ENCODE measurements around the gene SLC6A6. TPM values are rescaled to one million over a fixed set of nuclear protein-coding genes. Genes with fewer than 3 reads are reported as not detected.
A peak's percentile ranks its signal among the peaks of the same experiment; 100 is the strongest.
"Not testable (repeated sequence)": the region's sequence is repeated elsewhere in the genome, so short reads cannot be mapped to it uniquely, and the experiment has no call there.

Gene SLC6A6
- total RNA-seq, 1 donor from 2014 or later: 7.1 TPM

GRCh38 chr3:14397531-14397930, 4.9 kb upstream of the SLC6A6 start:
- no peak for DNase-seq (ENCODE audit: low read depth in 2 of 2)

DNA sequence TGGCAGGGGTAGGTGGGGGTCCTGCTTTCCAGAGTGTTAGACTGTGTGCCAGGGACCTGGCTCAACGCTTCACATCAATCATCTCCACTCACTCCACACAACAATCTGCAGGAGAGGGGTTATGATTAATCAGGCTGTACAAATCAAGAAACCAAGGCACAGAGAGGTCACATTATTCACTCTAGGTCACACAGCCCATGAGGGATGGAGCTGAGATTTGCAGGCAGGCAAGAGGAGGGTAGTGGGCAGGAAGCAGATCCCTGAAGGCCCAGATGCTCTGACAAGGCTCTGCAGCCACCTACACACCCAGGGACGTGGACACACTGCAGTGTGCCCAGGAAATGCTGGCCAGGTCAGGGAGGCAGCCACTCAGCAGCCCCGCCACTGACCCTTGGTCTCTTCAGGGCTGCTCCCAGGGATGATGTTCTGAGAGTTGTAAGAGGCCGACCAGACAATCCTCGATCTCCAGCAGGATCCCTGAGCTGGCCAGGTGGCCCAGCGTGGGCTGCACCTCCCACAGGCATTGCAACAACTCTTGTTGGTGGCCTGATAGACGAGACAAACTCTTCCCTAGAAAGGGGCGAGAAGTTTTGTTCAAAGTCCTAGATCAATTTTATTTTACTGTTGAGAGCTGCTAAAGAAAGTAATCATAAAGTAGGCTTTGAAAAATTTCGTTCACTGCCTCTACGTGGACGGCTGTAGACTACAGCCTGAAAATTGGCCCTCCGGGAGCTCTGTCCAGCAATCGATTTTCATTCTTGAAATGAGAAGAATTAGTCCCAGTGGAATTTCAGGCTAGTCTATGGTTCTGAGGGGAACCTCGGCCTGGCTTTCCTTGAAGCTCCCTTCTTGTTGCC, 4.2 kb upstream of the SLC6A6 start:
- no peak for DNase-seq (ENCODE audit: low read depth in 2 of 2)

DNA sequence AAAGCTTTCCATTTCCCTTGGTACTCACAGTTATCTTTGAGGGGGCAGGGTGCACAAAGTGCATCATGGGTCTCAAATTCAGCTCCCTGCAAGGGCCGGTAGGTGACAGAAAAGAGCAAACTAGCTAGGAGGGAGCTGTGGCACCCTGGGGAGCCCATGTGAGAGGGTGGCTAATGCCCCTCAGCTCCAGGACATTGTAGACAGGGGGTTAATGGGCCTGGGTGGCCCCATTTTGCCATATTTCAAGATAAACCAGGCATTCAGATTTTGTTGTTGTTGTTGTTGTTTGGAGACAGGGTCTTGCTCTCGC, 3.7 kb upstream of the SLC6A6 start:
- no peak for DNase-seq (ENCODE audit: low read depth in 2 of 2)

DNA sequence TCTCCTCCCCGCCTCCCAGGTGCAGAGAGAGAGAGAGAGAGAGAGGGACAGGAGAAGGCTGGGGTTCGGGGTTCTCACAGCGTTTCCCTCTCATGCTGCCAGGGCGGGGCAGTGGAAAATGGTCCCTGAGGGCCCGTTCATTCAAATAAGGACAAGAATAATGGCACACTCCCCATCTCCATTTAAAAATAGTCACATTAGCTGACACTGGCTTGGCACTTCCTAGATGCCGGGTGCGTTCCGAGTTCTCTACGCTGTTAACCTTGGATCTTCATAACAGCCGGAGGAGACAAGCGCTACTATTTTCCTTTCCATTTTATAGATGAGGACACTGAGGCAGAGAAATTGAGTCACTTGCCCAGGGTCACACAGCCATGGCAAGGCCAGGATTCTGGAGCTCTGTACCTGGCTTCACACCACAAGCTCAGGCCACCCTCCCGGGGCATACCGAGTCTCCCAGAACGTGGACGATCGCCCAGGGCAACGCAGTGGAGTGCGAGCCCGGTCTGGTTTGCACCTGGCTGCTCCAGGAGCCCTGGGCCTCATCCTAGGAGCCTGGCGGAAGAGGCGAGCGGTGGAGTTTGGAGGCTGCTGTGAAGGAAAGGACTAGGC, 608 bp upstream of the SLC6A6 start:
- no peak for DNase-seq (ENCODE audit: low read depth in 2 of 2)

DNA sequence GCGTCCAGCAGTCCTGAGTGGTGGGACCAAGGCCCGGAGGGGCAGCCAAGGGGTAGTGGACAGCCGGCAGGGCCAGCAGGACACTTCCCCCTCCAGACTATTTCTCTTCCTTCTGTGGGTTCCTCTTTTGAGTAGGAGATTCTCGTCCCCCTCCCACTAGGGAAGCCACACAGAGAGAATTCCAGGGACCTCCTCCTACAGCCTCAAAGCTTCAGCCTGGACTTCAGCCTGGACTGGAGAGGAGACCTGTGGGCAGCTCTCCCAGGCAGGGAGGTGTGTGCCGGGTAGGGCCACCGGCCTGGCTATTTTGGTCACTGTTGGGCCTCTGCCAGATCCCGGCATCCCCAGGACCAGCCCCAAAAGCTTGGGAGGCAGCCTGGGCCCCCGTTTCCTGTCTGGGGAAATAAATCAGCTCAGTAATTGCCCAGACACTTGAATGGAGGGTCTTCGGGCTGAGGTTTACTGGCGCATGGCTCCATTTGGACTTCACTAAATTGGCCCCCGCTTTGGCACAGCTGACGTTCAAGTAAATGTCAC, 1.3 kb downstream of the SLC6A6 start:
- no peak for DNase-seq (ENCODE audit: low read depth in 2 of 2)

- DNase-seq (ENCODE audit: low read depth in 2 of 2): no peak
These were observed 1.8 kb downstream of the SLC6A6 start for GRCh38 chr3:14404186-14404585.

- DNase-seq (ENCODE audit: low read depth in 2 of 2): no peak
These were observed 2.4 kb downstream of the SLC6A6 start for GRCh38 chr3:14404631-14405359.

DNA sequence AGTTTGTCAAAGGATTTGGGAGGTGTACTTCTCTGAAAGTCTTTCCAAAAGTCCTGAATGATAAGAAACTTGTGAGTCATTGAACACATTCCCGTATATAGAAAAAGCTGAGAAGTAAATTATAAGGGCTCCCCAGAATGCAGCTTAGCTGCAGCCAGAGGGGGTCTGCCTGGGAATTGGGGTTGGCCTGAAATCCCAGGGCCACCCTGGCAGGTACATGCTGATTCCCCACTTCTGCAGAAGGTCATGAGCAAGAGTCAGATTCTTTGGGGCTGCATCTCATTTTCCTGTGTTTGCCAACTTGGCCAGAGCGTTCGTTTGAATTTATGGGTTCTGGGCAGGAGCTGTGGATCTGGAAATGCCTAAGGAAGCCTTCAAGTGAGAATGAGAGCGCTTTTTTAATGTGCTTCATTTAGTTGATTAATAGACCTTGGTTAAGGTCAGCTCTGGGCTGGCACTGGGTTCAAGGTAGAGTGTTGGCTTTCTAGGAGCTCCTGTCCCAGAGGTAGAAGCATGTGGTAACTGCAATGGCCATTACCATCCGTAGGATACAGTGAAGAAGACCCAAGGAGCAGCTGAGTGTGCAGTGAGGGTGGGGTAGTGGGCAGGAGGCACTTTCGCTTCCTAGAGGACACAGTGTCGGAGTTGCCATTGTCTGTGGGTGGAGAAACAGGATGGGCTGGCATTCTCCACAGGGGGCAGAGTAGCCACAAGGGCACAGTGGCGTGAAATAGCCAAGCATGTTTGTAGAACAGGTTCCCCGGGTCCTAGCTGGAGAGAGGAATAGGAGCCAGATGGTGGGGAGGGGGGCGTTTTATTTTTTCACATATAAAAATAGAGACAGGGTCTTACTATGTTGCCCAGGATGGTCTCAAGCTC, 3.2 kb downstream of the SLC6A6 start:
- no peak for DNase-seq (ENCODE audit: low read depth in 2 of 2)

GRCh38 chr3:14406336-14406735, 3.9 kb downstream of the SLC6A6 start:
- DNase-seq (ENCODE audit: low read depth in 2 of 2): no peak

- DNase-seq (ENCODE audit: low read depth in 2 of 2): no peak
These were observed 4.4 kb downstream of the SLC6A6 start for GRCh38 chr3:14406766-14407165.

GRCh38 chr3:14407203-14407602, 4.8 kb downstream of the SLC6A6 start:
- DNase-seq (ENCODE audit: low read depth in 2 of 2): no peak

- DNase-seq (ENCODE audit: low read depth in 2 of 2): not testable (repeated sequence)
These were observed 7.3 kb downstream of the SLC6A6 start for GRCh38 chr3:14409779-14410063.

DNA sequence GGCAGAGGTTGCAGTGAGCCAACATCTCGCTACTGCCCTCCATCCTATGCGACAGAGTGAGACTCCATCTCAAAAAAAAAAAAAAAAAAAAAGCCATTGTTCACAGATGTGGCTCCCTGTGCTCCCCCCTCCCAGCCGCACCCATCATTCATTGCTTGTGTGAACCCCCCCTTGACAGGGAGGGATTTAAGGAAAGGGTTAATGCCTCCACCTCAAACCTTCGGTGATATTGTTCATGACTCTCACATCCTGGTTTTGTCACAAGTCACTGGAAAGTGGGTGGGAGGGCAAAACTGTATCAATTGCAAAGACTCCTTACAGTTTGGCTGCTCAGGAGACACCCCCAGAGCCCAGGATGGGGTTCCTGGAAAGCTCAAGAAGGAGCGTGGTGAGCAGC, 7.7 kb downstream of the SLC6A6 start:
- no peak for DNase-seq (ENCODE audit: low read depth in 2 of 2)

DNA sequence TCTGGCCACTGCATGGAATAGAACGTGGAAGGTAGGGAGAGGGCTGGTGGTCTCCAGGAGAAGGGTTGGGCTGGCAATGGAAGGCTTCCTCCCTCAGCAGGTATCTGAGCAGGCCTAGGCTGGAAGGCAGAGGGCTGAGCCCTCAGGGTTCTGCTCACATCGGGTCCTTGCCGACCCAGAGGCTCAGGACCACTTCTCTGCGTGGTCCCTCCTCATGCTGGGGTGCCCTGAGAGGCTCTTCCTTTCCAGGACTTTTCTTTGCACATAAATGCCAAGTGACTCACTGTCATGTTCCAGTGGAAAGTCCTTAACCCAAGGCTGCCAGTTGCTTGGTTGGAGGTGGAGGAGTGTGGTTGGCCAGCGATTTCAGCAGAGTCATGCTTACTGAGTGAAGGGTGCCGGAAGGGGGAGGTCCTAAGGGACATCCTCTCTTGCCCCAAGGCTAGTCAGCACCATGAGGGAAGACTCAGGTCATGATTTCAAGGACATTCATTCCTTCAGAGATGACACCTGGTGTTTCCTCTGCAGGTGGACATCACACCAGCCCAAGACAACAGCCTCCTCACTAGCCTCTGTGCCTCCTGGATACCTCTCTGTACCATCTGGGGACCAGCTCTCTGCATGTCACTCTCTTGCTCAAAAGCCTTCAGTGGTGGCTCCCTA, 8.2 kb downstream of the SLC6A6 start:
- peak in 1 of 2 donors; percentile 73 for DNase-seq (ENCODE audit: low read depth in 2 of 2)

DNA sequence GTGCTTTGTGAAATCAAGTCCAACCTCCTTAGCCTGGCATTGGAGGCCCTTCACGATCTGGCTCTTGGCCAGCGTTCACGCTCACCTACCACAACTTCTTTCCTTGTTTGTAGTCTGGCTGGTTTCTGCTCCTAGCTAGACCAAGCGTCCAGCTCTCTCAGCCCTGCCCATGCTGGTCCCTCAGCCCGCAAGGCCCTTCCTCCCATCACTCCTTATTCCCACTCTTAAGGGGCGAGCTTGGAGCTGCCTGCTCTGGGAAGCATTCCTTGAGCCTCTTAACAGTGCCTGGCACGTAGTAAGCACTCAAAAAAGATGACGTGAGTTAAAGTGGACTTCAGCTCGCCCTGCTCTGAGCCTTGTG, 8.7 kb downstream of the SLC6A6 start:
- no peak for DNase-seq (ENCODE audit: low read depth in 2 of 2)

- DNase-seq (ENCODE audit: low read depth in 2 of 2): no peak
These were observed 9.6 kb downstream of the SLC6A6 start for GRCh38 chr3:14411988-14412387.

DNA sequence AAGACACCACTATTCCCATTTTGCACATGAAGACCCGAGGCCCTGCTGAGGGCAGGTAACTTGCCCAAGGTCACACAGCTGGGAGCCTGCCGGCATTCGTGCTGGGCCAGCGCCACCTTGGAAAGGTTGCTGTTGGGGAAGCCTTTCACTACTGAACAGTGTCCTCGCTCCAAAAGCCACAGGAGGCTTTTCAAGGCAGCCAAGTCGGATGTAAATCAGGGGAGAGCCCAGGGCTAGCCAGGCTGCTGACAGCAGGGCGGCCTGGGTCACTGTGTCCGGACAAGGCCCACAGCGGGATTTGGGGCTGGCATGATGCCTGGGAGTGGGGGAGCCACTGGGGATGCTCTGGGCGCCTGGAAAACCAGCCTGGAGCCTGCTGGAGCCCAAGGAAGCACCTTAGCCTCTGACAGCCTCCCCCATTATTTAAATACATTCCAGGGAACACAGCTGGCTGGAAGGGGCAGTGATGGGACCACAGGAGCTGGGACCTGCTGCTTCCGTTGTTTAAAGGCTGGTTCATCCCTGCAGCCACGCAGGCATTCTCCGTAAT, 10.5 kb downstream of the SLC6A6 start:
- no peak for DNase-seq (ENCODE audit: low read depth in 2 of 2)

DNA sequence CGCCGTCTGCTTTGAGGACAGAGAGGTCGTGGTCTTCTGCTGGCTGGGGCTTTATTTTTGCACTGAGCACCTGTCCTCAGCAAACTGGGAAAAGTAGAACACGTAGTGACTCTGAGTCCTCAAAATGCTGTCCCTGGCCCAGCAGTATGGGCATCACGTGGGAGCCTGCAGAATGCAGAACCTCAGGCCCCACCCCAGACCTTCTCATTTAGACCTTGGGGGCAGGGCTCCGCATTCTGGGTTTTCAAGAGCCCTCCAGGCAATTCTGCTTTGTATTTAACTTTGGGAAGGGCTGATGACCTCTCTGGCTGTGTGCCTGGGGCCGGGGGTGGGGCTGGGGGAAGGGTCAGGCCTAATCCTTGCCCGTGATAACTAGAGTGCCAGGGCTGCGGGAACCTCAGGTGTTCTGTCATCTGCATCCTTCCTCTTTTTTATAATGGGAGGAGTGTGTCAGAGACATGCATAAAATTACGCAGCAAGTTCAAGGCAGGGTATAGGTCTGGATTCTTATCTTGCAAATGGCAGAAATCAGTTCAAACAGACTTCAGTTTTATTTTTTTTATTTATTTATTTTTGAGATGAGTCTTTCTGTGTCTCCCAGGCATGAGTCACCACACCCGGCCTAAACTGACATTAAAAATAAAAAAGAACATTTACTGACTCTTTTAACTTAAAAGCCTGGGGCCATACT, 11.1 kb downstream of the SLC6A6 start:
- DNase-seq (ENCODE audit: low read depth in 2 of 2): no peak

- no peak for DNase-seq (ENCODE audit: low read depth in 2 of 2)
These were observed 12.5 kb downstream of the SLC6A6 start for GRCh38 chr3:14414846-14415464.

DNA sequence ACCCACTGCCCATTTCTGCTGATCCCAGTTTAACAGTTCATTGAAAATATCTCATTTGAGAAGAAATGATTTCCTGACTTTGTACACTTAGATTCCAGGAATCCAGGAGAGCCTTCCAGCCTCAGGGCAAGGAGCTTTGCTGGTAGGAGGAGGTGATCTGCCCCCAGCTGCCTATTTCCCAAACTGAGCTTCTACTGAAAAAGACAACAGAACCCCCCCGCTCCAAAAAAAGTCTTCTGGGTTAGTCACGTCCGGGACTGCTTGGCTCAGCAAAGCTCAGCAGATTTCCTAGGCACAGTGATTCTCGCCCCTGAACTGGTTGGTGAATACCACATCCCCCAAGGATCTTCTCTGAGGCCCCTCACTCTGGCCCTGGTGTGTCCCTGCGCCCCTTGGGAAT, 13.1 kb downstream of the SLC6A6 start:
- DNase-seq (ENCODE audit: low read depth in 2 of 2): no peak
